H54 (cell line): ENCODE measurements around the gene DEFB131B.

Experiments
- DNase-seq: peaks from one replicate; pipeline ENCODE4 v3.0.0; 2011; ENCODE audit warnings: low spot score, mixed read lengths; ENCODE audit not compliant: insufficient read length
- FAIRE-seq: peaks from 3 replicates; lab custom pipeline; 2011; peaks lifted over from hg19 to GRCh38; lab: Jason Lieb, UNC
- POLR2A ChIP-seq: IDR thresholded peaks from 2 replicates; pipeline ENCODE4 v1.6.1; 2011; ENCODE audit warnings: low read depth, mild to moderate bottlenecking, low read length

DEFB131B gene

GRCh38 chr11:71930556-71931244 is 52.4 kb downstream of the DEFB131B start:
- TF ChIP-seq POLR2A, result no peak
- DNase-seq, result no peak
- no peak for FAIRE-seq

- no peak for FAIRE-seq
- no peak for TF ChIP-seq POLR2A
- DNase-seq, result no peak
Observed at GRCh38 chr11:71931245-71931602, 53.0 kb downstream of the DEFB131B start.

GRCh38 chr11:71933141-71933933 is 55.1 kb downstream of the DEFB131B start:
- FAIRE-seq (no peak), DNase-seq (no peak)
- TF ChIP-seq POLR2A, result no peak
